ENCODE measurements around the gene PTPRE. TPM values are rescaled to one million over a fixed set of nuclear protein-coding genes. Genes with fewer than 3 reads are reported as not detected.

PTPRE gene
- total RNA-seq, 2 donors from 2014 or later, result 6.5 to 8.9 TPM

DNA sequence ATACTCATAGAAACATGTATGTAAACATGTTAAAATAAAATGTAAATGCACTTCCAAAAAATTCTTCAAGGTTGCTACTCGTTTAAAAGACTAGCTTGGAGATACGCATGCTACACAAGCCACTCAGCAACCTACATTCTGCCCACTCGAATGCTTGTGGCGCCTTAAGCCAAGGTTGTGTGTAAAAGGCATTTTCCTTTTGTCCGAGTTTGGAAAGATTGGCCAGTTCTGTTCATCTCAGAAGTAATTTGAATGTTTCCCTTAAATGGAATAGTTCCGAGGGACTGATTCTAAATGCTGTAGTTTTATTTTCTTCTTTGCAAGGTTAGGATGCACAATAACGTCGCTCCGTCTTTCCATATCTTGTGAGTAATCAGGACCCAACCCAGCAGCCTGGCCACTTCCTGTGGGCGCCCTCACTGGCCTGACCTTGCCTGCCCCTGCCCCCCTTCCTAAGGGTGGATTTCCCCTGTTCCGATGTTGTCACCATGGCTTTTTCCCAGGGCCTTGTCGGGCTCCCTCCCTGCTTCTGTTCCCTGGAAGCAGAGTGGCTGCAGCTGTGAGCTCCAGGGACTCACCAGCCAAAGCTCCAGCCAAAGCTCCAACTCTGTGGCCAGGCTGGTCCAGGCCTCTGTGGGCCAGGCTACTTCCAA lies 70.6 kb downstream of the PTPRE start:
- H3K4me1 ChIP-seq, result no peaks in the 10 kb centered on the region
- intact Hi-C loops (cut with DNase I), result no loop called here
- TF ChIP-seq POLR2A (IDR thresholded peaks at IDR 0.05), result no peak
- TF ChIP-seq, protein P1, sequence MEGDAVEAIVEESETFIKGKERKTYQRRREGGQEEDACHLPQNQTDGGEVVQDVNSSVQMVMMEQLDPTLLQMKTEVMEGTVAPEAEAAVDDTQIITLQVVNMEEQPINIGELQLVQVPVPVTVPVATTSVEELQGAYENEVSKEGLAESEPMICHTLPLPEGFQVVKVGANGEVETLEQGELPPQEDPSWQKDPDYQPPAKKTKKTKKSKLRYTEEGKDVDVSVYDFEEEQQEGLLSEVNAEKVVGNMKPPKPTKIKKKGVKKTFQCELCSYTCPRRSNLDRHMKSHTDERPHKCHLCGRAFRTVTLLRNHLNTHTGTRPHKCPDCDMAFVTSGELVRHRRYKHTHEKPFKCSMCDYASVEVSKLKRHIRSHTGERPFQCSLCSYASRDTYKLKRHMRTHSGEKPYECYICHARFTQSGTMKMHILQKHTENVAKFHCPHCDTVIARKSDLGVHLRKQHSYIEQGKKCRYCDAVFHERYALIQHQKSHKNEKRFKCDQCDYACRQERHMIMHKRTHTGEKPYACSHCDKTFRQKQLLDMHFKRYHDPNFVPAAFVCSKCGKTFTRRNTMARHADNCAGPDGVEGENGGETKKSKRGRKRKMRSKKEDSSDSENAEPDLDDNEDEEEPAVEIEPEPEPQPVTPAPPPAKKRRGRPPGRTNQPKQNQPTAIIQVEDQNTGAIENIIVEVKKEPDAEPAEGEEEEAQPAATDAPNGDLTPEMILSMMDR (IDR thresholded peaks at IDR 0.05), result no peak
- H3K27ac ChIP-seq, result peak overlapping the region in 1 of 4 donors; percentile 54
- H3K9me3 ChIP-seq, result no peaks in the 10 kb centered on the region
- no peaks in the 10 kb centered on the region for H3K36me3 ChIP-seq (replicated peaks in 1 of 2; ENCODE audit: insufficient read depth in 1 of 2, low read depth in 2 of 2)
- 36 to 37% methylated on average over 12 of the region's 12 CpGs for WGBS, 2 donors
- no peaks in the 10 kb centered on the region for H3K27me3 ChIP-seq
- peak; percentile 34 to 68 (median 49) for DNase-seq
- ATAC-seq, result peak; percentile 76
- no peak overlapping the region for H3K4me3 ChIP-seq

DNA sequence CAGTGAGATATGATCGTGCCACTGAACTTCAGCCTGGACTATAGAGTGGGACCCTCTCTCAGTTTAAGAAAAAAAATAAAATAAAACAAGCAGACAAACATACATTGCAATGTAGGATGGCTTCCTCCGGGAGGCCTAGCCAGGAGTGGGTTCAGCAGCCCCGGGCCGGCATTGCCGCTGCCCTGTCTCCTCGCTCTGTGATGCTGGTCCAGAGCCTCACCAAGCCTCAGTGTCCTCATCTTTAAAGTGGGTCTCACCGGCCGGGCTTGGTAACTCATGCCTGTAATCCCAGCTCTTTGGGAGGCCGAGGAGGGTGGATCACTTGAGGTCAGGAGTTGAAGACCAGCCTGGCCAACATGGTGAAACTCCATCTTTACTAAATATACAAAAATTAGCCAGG lies 71.6 kb downstream of the PTPRE start:
- intact Hi-C loops (cut with DNase I), result no loop called here
- 90% methylated on average over 9 of the region's 9 CpGs for WGBS, 2 donors

DNA sequence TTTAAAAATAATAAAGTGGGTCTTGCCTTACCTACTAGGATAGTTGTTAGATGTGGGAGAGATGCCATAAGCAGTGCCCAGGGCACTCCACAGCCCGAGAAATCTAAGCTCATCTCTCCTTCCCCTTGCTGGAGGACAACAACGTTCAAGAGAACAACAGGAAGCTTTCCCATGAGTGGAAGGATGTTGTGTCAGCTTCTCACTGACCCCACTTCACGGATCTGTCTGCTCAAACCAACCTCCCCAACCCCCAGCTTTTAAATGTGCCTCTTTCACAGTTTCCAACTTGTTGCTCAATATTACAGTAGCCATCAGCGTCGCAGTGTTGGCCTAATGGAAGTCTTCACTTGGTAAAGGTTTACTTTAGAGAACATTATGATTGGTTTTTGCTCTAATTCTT lies 72.1 kb downstream of the PTPRE start:
- H3K4me1 ChIP-seq, result no peaks in the 10 kb centered on the region
- intact Hi-C loops (cut with DNase I), result no loop called here
- H3K36me3 ChIP-seq (replicated peaks in 1 of 2; ENCODE audit: insufficient read depth in 1 of 2, low read depth in 2 of 2), result no peaks in the 10 kb centered on the region
- no peaks in the 10 kb centered on the region for H3K9me3 ChIP-seq
- H3K4me3 ChIP-seq, result no peak overlapping the region
- no peak for TF ChIP-seq POLR2A (IDR thresholded peaks at IDR 0.05)
- TF ChIP-seq, protein P1 (IDR thresholded peaks at IDR 0.05), result no peak
- H3K27ac ChIP-seq, result no peak overlapping the region
- no peak for ATAC-seq
- WGBS, 2 donors, result 61 to 70% methylated on average over 5 of the region's 5 CpGs
- peak in 1 of 4 donors; percentile 42 for DNase-seq
- H3K27me3 ChIP-seq, result no peaks in the 10 kb centered on the region

More for the DNA sequence above, 71.6 kb downstream of the PTPRE start:
- Histone ChIP-seq H3K36me3 (replicated peaks in 1 of 2; ENCODE audit: insufficient read depth in 1 of 2, low read depth in 2 of 2) (no peaks in the 10 kb centered on the region), H3K9me3 (no peaks in the 10 kb centered on the region), H3K4me3 (no peak overlapping the region), H3K4me1 (no peaks in the 10 kb centered on the region), H3K27ac (peak overlapping the region in 2 of 4 donors; percentile 34 to 54), H3K27me3 (no peaks in the 10 kb centered on the region)
- DNase-seq, result no peak
- ATAC-seq, result no peak
- TF ChIP-seq, protein P1 (IDR thresholded peaks at IDR 0.05), result no peak
- no peak for TF ChIP-seq POLR2A (IDR thresholded peaks at IDR 0.05)

DNA sequence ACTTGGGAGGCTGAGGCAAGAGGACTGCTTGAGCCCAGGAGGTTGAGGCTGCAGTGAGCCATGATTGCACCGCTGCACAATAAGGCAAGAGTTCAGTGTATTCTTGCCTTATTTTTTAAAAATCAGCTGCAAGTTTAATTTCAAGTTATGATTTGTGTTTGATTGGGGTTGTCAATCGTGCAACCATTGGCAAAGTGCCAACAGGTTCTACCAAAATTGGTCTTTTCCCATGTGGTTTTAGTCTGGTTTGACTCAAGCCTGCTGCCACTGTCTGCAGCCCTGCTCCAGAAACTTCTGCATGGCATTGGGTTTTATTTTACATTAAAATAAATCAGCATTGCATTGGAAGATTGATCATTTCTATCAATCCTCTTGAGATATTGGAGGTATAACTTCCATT lies 72.7 kb downstream of the PTPRE start:
- WGBS, 2 donors, result 85 to 91% methylated on average over 2 of the region's 2 CpGs
- DNase-seq, result no peak
- ATAC-seq, result no peak
- no peak overlapping the region for H3K27ac ChIP-seq
- H3K36me3 ChIP-seq (replicated peaks in 1 of 2; ENCODE audit: insufficient read depth in 1 of 2, low read depth in 2 of 2), result no peaks in the 10 kb centered on the region
- H3K4me1 ChIP-seq, result no peaks in the 10 kb centered on the region
- TF ChIP-seq POLR2A (IDR thresholded peaks at IDR 0.05), result no peak
- TF ChIP-seq, protein P1 (IDR thresholded peaks at IDR 0.05), result no peak
- intact Hi-C loops (cut with DNase I), result no loop called here
- H3K9me3 ChIP-seq, result no peaks in the 10 kb centered on the region
- H3K4me3 ChIP-seq, result no peak overlapping the region
- no peaks in the 10 kb centered on the region for H3K27me3 ChIP-seq

DNA sequence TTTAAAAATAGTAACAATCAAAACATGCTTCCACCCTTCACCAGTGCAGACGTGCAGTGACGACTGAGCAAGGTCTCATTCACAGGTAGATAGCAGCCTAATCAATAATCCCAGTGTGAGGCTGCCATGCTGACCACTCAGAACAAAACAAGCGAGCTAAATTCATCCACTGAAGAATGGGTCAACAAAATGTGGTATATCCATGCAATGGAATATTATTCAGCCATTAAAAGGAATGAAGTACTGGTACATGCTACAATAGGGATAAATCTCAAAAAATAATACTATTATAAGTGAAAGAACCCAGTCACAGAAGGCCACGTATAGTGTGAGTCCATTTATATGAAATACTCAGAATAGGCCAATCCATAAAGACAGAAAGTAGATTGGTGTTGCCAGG lies 74.0 kb downstream of the PTPRE start:
- intact Hi-C loops (cut with DNase I), result no loop called here
- Histone ChIP-seq H3K36me3 (replicated peaks in 1 of 2; ENCODE audit: insufficient read depth in 1 of 2, low read depth in 2 of 2) (no peaks in the 10 kb centered on the region), H3K4me3 (no peak overlapping the region), H3K27me3 (no peaks in the 10 kb centered on the region), H3K9me3 (no peaks in the 10 kb centered on the region), H3K27ac (no peak overlapping the region), H3K4me1 (no peaks in the 10 kb centered on the region)
- no peak for DNase-seq
- TF ChIP-seq POLR2A (IDR thresholded peaks at IDR 0.05), result no peak
- TF ChIP-seq, protein P1 (IDR thresholded peaks at IDR 0.05), result no peak
- ATAC-seq, result no peak
- WGBS, 2 donors, result 56 to 69% methylated on average over 4 of the region's 4 CpGs

Data from body of pancreas (tissue), 4 donors.